Ectodermal cell (in vitro differentiated cells): ENCODE measurements around the gene RBM47.
"Not testable (repeated sequence)": the region's sequence is repeated elsewhere in the genome, so short reads cannot be mapped to it uniquely, and the experiment has no call there.

ENCODE experiments used
- H3K27ac ChIP-seq: 2 replicates; pipeline ENCODE4 v1.7.0; 2013; ENCODE audit warnings: mild to moderate bottlenecking, low read depth, low read length; ENCODE audit not compliant: insufficient read depth, poor library complexity, severe bottlenecking
- H3K27me3 ChIP-seq: 2 replicates; pipeline ENCODE4 v1.7.0; 2013; ENCODE audit warnings: mild to moderate bottlenecking, low read length; ENCODE audit not compliant: insufficient read depth, control insufficient read depth, poor library complexity, severe bottlenecking
- H3K36me3 ChIP-seq: one replicate; pipeline ENCODE4 v1.7.0; 2013; ENCODE audit warnings: low read length; ENCODE audit not compliant: control insufficient read depth, insufficient read depth
- H3K4me1 ChIP-seq: one replicate; pipeline ENCODE4 v1.7.0; 2013; ENCODE audit warnings: low read length; ENCODE audit not compliant: control insufficient read depth, insufficient read depth
- H3K4me3 ChIP-seq: 2 replicates; pipeline ENCODE4 v1.7.0; 2013; ENCODE audit warnings: low read depth, low read length, control low read depth; ENCODE audit not compliant: insufficient read depth
- H3K9me3 ChIP-seq: 2 replicates; pipeline ENCODE4 v1.7.0; 2013; ENCODE audit warnings: mild to moderate bottlenecking, low read length, moderate library complexity; ENCODE audit not compliant: control insufficient read depth
- WGBS, 2 experiments: methylation state at CpG; one replicate each; pipeline ENCODE4 v1.1.7; 2013; ENCODE audit warnings: missing lambda C conversion rate in 2 of 2; 5-methylcytosine and 5-hydroxymethylcytosine counted together

The RBM47 gene

DNA sequence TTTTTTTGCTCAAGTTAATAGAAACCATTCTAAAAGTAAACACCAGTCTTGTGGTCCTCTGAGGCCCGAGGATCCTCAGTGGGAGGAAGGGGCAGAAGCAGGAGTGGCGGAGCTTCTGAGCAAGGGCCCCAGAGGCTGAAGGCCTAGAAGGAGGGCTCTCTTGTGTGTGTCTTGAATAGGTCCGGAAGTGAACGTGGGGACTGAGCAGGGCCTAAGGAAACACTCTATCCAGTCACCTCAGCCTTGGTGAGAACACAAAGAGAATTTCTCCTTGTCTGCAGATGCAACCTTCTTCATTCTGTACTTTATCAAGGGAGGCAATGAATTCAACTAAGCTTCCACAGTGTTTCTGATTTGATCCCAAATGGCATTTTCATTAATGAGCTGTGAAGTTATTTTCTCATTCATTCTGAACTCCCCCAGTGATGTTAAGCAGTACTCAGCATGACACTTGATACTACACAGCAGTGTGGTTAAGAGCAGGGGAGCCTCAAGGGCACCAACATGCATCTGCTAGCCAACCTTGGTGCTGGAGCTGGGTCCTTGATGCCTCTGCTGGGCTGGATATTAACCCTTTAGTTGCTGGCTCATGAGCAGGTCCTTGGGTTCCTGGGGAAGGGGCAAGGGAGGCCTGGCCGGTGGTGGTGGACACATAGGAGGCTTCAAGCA lies 64.7 kb downstream of the RBM47 start:
- no peaks in the 10 kb centered on the region for H3K9me3 ChIP-seq
- no peaks in the 10 kb centered on the region for H3K36me3 ChIP-seq
- 50 to 52% methylated on average over 5 of the region's 5 CpGs for WGBS, 2 experiments
- no peaks in the 10 kb centered on the region for H3K27me3 ChIP-seq
- no peak overlapping the region for H3K27ac ChIP-seq
- no peaks in the 10 kb centered on the region for H3K4me1 ChIP-seq
- no peak overlapping the region for H3K4me3 ChIP-seq

DNA sequence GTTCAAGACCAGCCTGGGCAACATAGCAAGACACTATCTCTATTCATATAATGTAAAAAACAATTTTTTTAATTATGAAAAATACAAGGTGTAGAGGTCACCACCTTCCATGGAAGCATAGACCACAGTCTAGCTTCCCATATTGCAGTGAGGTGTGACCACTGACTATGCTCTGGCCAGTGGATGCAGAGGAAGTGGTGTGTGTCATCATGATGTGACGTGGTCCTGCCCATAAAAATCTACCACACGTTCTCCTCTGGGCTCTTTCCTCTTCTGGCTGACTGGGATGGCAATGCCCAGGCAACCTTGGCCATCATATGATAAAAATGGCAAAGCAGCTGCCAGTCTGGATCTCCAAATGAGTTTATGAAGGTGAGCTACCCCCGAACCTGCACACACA lies 65.7 kb downstream of the RBM47 start:
- no peaks in the 10 kb centered on the region for H3K27me3 ChIP-seq
- H3K9me3 ChIP-seq: no peaks in the 10 kb centered on the region
- no peaks in the 10 kb centered on the region for H3K4me1 ChIP-seq
- no peaks in the 10 kb centered on the region for H3K36me3 ChIP-seq
- WGBS, 2 experiments: 87 to 93% methylated on average over 2 to 3 of the region's 3 CpGs
- H3K4me3 ChIP-seq: no peak overlapping the region
- no peak overlapping the region for H3K27ac ChIP-seq

DNA sequence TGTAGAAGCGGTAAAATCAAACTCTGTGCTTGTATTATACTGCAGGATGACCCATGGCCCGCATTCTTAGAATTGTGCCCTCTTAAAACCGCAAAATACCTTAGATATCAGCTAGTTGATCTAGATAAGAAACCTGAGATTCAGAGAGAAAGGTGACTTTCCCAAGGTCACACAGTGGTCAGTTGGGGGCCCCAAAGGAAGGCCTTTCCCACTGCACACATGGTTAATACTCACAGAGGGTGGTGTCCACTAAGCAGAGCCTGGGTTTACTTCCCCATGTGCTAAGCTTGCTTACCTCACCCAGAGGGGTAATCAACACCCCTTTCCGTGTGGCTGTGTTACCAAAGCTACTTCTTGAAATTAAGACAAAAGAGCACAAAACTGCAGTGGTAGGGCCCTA lies 66.3 kb downstream of the RBM47 start:
- H3K4me3 ChIP-seq: no peak overlapping the region
- H3K9me3 ChIP-seq: no peaks in the 10 kb centered on the region
- WGBS, 2 experiments: 89 to 91% methylated on average over 4 of the region's 4 CpGs
- H3K27me3 ChIP-seq: no peaks in the 10 kb centered on the region
- H3K36me3 ChIP-seq: no peaks in the 10 kb centered on the region
- H3K27ac ChIP-seq: no peak overlapping the region
- no peaks in the 10 kb centered on the region for H3K4me1 ChIP-seq

GRCh38 chr4:40562681-40563080 lies 67.0 kb downstream of the RBM47 start:
- H3K27me3 ChIP-seq: no peaks in the 10 kb centered on the region
- no peaks in the 10 kb centered on the region for H3K4me1 ChIP-seq
- H3K4me3 ChIP-seq: no peak overlapping the region
- no peaks in the 10 kb centered on the region for H3K9me3 ChIP-seq
- H3K27ac ChIP-seq: no peak overlapping the region
- H3K36me3 ChIP-seq: no peaks in the 10 kb centered on the region
- WGBS, 2 experiments: 92 to 94% methylated on average over 7 of the region's 7 CpGs

- Histone ChIP-seq H3K9me3 (no peaks in the 10 kb centered on the region), H3K27me3 (no peaks in the 10 kb centered on the region), H3K4me1 (no peaks in the 10 kb centered on the region), H3K4me3 (no peak overlapping the region), H3K36me3 (no peaks in the 10 kb centered on the region), H3K27ac (no peak overlapping the region)
- 84 to 92% methylated on average over 6 of the region's 6 CpGs for WGBS, 2 experiments
These were observed 67.5 kb downstream of the RBM47 start for GRCh38 chr4:40562208-40562607.

DNA sequence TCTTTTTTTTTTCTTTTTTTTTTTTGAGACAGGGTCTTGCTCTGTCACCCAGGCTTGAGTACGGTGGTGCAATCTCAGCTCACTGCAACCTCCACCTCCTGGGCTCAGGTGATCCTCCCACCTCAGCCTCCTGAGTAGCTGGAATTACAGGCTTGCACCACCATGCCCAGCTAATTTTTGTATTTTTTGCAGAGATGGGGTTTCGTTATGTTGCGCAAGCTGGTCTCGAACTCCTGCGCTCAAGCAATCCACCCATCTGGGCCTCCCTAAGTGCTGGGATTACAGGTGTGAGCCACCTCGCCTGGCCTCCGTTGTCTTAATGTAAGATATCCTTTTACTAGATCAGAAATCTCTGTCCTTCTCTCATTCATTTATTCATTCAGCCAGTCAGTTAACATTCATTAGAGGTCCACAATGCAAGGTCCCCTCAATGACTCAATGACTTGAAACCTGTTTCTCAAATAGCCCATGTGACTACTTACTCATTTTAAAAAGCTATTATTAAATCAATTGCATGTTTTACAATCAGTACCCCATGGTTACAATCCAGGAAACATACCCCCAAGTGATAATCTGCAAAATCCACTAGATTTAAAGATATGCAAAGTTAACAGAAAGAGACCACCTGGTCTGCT lies 68.0 kb downstream of the RBM47 start:
- not testable (repeated sequence) for H3K4me1 ChIP-seq, H3K27me3 ChIP-seq, H3K9me3 ChIP-seq, H3K27ac ChIP-seq, H3K36me3 ChIP-seq, H3K4me3 ChIP-seq
- WGBS, 2 experiments: 93 to 94% methylated on average over 7 of the region's 7 CpGs

GRCh38 chr4:40559585-40560465 lies 69.8 kb downstream of the RBM47 start:
- no peaks in the 10 kb centered on the region for H3K36me3 ChIP-seq
- H3K4me3 ChIP-seq: no peak overlapping the region
- H3K27ac ChIP-seq: no peak overlapping the region
- no peaks in the 10 kb centered on the region for H3K4me1 ChIP-seq
- H3K9me3 ChIP-seq: no peaks in the 10 kb centered on the region
- WGBS, 2 experiments: 95 to 96% methylated on average over 4 to 5 of the region's 5 CpGs
- no peaks in the 10 kb centered on the region for H3K27me3 ChIP-seq

GRCh38 chr4:40557736-40558135 lies 71.9 kb downstream of the RBM47 start:
- no peaks in the 10 kb centered on the region for H3K27me3 ChIP-seq
- no peak overlapping the region for H3K4me3 ChIP-seq
- H3K4me1 ChIP-seq: no peaks in the 10 kb centered on the region
- WGBS, 2 experiments: 90 to 100% methylated on average over 1 to 2 of the region's 2 CpGs
- no peak overlapping the region for H3K27ac ChIP-seq
- H3K9me3 ChIP-seq: no peaks in the 10 kb centered on the region
- H3K36me3 ChIP-seq: no peaks in the 10 kb centered on the region

DNA sequence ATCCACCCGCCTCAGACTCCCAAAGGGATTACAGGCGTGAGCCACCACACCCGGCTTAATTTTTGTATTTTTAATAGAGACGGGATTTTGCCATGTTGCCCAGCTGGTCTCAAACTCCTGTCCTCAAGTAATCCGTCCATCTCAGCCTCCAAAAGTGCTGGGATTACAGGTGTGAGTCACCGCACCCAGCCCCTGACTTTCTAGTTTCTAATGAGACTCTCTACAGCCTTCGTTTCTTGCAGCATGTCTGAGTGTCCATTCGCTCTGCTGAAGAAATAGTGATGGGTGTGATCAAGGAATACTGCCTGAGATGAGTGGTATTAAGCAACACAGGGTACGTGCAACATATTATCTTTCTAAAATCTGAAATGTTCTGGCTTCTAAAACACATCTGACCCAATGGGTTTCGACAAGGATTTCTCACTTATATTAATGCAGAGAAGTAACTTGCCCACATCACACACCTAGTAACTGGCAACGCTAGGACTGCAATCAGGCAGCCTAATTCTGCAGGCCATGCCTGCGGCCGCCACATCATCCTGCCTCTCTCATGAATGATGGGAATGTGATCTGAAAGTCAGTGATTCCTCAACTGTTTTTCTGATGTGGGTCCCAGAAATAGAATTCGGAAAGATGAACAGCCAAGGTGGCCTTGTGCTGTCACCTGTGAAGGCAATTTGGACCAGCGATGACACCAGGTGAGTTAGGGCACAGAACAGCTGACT lies 74.3 kb downstream of the RBM47 start:
- Histone ChIP-seq H3K4me3 (no peak overlapping the region), H3K27me3 (no peaks in the 10 kb centered on the region), H3K27ac (no peak overlapping the region), H3K36me3 (no peaks in the 10 kb centered on the region), H3K4me1 (no peaks in the 10 kb centered on the region), H3K9me3 (no peaks in the 10 kb centered on the region)
- 91 to 95% methylated on average over 15 of the region's 15 CpGs for WGBS, 2 experiments

- H3K4me3 ChIP-seq, H3K27me3 ChIP-seq, H3K9me3 ChIP-seq, H3K27ac ChIP-seq, H3K4me1 ChIP-seq, H3K36me3 ChIP-seq: not testable (repeated sequence)
- WGBS, 2 experiments: 81 to 82% methylated on average over 12 of the region's 12 CpGs
These were observed 75.0 kb downstream of the RBM47 start for GRCh38 chr4:40554641-40555040.
